HL-60/S4 treated with retinoic acid at 250 ng/mL for 4 days and 3 days (cell line): Measurements from ENCODE around the gene F10.
"Not testable (repeated sequence)": the region's sequence is repeated elsewhere in the genome, so short reads cannot be mapped to it uniquely, and the experiment has no call there.

Experiments used
- in situ Hi-C: fragments of 300-500 bp; cut with MboI; formaldehyde crosslinking; loops from 2 replicates; pipeline ENCODE4 v1.7.0; 2022; ENCODE audit warnings: low sequenced_read_pairs

F10 gene

DNA sequence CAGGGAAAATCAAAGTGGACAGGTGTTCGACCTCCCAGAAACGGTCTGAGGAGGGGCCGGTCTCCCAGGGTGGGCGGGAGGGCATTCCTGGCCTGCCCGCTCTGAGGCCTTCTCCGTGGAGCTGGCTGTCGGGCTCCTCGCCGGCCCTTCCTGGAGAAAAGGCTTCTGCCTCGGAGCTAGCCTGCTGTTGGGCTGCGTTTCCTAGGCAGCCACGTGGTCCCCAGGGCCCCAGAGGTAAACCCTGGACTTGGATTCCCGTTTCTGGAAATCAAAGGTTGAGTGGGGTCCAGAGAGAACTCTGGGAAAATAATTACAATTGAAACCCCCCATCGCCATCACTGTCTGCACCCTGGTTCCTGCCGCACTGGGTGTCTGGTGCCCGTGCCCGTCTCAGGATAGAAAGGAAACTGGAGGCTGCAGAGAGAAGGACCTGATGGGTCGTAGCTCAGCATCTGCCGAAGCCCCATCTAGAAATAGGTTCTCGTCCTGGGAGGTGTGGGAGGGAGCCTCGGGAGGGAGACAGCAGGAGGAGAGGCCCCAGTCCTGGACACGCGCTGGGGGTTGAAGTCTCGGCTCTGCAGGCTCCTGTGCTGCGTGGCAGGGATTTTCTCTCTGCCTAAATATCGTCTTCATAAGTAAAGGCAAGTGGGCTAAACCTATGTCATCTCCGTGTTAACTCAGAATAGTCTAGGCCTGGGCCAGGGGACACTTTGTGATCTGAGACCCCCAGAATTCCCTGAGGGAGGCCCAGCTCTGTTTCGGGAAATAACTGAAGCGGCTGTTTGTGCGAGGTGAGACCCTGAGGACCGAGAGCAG lies 28.2 kb downstream of the F10 start:
- in situ Hi-C loops, result no loop called here

DNA sequence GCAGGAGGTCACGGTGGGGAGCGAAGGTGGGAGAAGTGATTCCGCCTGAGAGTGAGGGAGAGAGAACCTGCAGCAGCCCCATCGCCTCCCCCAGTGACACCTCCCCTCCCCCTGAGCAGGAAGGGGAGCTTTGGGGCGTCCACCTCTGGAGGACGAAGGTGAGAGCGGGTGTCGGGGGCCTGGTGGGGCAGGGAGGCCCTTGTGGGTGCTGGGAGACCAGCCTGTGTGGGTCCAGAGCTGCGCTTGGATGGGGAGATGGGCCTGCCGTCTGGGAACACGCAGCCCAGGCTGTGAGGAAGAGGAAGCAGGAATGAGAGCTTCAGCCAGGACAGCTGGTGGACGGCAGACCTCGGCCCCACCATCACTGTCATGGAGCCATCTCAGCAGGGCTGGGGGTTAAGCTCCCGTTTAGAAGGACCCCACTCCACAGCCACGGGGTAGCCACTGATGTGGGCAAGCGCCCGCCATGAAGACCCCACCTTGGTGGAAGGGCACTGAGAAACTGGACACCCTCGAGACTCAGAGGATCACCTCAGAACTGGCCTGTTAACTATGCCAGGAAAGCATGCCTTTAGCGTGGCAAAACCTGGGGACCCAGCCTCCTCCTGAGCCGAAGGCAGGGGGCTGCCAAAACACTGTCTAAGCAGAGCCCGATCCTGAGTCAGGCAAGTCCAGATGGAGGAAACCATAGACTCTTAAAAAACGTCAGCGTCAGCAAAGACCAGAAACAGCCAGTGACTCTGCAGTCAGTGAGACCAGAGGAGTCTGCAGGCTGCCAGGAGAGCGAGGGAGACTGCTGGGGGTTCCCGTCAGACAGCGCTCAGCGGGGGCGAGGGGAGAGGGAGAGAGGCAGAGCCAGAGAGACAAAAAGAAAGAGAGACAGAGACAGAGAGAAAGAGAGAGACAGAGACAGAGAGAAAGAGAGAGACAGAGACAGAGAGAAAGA lies 29.4 kb downstream of the F10 start:
- in situ Hi-C loops, result no loop called here

DNA sequence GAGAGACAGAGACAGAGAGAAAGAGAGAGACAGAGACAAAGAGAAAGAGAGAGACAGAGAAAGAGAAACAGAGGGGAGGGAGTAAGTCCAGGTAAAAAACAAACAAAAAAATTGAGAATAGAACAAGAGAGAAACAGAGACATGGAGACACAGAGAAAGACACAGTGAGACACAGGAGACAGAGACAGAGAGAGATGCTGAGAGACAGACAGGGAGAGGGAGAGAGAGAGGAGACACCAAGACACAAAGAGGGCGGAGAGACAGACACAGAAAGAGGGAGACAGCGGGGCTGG lies 30.0 kb downstream of the F10 start:
- in situ Hi-C loops, result no loop called here

DNA sequence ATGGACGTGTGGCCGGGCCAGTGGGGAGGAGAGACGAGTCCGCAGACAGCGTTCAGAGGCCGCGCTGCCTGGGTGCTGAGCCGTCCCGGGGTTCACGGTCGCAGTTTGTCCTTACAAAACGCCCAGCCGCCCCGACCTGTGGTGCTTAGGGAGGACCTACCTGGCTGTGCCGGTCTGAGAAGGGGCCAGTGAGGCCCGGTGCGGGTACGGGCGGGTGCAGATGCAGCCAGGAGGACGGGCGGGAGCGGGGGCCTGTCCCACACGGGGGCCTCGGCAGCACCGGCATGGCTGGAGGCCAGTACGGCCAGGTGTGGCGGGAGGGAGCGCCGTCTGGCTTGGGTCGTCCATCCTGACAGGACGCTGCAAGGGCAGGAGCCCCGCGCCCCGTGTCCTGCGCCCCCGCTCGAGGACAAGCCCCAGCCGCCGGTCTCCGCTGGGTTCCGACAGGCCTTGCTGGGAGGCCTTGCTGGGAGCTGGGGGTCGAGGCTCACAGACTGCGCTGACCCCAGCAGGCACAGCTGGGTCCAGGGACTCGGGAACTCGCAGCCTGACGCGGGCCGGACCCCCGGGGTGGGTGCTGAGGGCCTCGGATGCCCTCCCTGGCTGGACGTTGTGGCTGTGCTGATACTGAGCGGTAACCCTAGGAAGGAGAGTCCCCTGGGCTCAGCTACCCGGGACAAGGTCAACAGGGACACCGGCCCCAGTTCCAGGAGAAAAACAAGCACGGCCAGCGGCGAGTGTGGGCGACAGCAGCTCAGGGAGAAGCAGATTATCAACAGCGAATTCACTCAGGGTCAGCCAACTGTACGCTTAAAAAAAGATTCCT lies 30.6 kb downstream of the F10 start:
- in situ Hi-C loops, result no loop called here

DNA sequence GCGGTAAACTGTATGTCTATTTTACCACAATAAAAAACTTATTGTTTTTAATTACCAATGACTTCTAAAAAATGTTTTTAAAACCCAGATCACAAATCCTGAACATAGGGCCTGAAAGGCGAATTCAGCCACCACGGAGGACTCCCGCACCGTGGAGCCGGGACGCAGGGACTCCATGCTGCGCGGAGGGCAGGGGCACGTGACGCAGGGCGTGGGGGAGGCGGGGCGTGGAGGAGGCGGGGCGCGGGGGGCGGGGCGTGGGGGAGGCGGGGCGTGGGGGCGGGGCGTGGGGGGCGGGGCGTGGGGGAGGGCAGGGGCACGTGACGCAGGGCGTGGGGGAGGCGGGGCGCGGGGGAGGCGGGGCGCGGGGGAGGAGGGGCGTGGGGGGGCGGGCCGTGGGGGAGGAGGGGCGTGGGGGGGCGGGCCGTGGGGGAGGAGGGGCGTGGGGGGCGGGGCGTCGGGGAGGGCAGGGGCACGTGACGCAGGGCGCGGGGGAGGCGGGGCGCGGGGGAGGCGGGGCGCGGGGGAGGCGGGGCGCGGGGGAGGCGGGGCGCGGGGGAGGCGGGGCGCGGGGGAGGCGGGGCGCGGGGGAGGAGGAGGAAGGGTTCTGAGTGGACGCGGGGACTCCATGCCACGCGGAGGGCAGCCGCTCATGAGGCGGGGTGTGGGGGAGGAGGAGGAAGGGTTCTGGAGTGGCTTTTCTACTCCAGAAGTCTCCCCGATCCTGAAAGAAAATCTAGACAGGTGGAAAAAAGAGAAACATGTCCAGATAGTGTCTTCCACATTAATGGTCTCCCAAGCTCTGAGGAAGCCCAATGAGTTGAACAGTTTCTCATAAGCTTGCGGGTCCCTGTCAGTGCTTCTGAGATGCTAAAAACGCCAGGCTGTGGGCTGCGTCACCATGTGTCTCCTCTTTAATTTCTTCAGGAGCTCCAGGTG lies 31.5 kb downstream of the F10 start:
- in situ Hi-C loops, result no loop called here

DNA sequence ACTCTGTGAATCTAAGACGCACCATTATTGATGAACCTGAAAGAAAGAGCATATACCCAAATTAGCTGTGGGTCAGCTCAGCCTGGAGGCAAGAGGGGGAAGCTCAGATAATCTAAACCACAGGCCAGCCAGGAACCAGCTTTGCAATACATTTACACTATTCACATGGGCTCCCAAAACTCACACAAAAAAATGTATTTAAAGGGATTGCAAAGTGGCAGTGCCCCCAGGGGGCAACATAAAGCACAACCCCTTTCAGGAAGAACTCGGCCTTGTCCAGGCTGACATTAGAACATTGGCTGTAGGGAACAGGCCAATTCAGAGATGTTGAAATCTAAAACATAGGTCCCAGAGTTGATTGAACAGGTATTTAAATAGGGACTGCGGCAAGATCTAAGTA lies 32.6 kb downstream of the F10 start:
- in situ Hi-C loops, result no loop called here

DNA sequence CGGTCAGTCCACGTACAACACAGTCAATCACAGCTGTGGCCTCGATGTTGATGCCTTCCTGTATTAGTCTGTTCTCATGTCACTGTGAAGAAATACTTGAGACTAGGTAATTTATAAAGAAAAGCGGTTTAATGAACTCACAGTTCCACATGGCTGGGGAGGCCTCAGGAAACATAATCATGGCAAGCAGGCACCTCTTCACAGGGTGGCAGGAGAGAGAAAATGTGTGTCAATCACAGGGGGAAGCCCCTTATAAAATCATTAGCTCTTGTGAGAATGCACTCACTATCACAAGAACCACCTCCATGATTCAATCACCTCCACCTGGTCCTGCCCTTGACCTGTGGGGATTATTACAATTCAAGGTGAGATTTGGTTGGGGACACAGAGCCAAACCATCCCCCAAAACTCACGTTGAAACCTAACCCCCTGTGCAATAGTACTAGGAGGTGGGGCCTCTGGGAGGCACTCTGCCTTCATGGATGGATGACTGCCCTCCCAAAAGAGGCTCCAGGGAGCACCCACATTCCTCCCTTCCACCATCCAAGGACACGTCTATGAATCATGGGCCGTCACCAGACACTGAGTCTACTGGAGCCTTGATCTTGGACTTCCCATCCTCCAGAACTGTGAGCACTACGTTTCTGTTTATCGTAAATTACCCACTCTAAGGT lies 33.5 kb downstream of the F10 start:
- in situ Hi-C loops, result no loop called here

DNA sequence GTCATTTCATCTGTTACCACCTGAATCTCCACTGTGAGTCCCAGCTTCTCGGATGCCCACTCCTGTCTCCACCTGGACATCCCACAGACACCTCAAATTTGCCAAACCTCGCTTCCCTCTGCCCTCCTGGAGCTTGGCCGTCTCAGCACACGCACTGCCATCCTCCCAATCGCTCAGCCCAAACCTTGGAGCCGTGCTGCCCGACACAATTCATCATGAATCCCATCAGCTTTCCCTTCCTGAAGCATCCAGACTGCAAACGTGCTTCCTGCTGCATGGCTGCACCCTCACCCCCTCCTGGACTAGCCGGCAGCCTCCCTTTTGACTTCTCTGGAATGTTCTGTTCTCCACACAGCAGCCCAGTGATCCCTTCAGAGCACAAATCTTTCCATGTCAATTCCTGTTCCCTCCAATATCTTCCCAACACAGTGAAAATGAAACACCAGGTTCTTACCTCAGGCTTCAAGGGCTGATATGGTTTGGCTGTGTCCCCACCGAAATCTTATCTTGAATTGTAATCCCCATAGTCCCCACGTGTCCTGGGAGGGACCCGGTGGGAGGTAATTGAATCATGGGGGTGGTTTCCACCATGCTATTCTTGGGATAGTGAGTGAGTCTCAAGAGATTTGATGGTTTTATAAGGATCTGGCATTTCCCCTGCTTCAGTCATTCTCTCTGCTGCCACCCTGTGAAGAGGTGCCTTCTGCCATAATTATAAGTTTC lies 34.8 kb downstream of the F10 start:
- in situ Hi-C loops, result no loop called here

DNA sequence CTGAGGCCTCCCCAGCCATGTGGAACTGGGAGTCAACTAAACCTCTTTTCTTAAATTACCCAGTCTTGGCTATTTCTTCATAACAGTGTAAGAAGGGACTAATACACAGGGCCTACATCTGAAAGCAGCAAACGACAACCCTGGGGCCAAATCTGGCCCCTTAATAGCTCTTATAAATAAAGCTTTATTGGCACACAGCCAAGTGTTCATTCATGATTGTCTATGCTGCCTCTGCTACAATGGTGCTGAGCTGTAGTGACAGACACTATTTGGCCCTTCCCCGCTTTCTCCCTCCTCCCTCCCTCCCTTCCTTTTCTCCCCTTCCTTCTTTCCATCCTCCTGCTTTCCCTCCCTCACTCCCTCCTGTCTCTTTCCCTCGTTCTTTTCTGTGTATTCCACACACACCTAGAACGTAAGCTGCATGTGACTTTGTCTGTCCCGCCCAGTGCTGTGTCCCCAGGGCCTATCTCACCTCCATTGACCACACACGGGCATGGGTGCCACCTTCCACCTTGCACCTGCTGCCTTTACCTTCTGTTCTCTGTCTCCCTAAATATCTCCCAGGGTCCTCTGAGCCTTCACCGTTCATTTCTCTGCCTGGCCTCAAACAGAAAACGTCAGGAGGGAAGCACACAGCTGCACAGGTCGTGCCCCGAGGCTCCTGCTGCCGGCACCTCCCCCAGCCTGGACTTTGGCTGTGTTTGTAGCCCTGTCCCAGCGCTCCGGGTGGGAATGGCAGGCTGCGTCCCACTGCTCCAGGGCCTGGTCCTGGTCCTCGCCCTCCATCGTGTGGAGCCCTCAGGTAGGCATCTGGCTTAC lies 35.5 kb downstream of the F10 start, which contains the start of gene PROZ:
TSS of gene PROZ (plus strand) at position 720 of the 819 bp plus-strand sequence. CDS start at position 733, 13 bp downstream.
- in situ Hi-C loops, result no loop called here

DNA sequence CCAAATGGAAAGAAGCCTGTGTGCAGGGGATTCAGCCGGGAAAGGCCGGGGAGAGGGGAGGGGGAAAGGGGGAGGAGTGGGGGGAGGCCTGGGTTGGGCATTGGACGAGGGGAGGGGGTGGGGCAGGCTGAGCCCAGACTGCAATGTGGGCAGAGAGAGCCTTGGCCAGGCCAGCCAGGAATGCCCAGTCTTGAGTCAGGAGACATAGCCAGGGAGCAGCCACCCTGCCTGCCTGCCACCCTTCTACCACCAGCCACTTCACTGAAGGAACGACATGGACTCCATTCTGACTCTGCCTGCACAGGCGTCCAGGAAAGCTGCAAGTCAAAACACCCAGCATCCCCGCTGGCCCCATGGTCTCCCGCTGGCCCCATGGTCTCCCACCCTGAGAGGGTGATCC lies 36.3 kb downstream of the F10 start:
- in situ Hi-C loops, result no loop called here

DNA sequence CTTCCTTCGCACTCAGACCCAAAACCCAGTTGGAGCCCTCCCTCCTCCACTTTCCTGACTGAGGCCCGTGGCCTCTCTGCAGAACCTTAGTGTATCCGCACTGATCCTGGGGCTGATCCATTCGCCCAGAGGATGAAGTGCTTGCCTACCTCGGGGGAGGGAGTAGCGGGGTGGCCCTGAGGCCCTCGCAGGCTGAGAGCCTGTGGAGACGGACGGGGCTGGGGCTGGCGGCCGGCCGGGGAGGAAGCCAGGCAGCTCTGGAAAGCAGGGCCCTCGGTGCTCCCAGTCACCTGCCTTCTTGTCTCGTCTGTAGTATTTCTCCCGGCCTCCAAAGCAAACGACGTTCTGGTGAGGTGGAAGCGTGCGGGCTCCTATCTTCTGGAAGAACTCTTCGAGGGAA lies 37.1 kb downstream of the F10 start:
- in situ Hi-C loops, result no loop called here

DNA sequence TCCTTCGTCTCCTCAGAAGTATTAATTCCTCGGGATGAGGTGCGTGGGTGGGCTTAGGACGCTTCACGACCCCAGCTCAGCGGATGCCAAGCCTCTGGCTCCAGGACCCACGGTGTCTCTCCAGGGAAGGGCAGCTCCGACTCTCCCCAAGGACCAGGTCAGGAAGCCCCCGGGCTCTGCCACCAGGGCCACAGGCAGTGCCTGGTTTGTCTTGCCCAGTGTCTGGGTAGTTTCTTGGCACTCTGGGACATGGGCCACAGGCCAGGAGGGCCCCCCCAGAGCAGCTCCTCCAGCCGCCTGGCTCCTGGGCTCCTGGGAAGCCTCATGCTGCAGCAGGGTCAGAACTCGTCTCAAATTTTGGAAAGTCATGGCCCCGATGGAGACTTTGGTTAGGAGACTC lies 38.4 kb downstream of the F10 start:
- in situ Hi-C loops, result no loop called here

DNA sequence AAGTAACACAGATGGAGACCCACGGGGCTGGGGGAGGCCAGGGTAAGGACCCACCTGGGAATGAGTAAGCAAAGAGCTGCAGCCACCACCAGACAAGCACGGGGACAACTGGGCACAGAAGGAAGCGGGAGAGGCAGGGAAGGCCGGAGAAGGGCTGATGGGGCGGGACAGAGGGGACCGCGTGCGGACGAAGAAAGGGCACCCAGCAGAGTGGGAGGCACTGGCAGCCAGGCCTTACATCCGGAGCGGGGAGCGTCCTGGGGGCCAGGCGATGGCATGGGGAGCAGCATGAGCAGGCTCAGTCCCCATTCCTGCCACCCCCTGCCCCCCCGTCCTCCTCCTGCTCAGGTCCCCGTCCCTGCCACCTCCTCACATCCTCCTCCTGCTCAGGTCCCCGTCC lies 38.8 kb downstream of the F10 start:
- in situ Hi-C loops, result no loop called here

DNA sequence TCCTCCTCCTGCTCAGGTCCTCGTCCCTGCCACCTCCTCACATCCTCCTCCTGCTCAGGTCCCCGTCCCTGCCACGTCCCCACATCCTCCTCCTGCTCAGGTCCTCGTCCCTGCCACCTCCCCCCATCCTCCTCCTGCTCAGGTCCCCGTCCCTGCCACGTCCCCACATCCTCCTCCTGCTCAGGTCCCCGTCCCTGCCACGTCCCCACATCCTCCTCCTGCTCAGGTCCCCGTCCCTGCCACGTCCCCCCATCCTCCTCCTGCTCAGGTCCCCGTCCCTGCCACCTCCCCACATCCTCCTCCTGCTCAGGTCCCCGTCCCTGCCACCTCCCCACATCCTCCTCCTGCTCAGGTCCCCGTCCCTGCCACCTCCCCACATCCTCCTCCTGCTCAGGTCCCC lies 39.4 kb downstream of the F10 start:
- in situ Hi-C loops, result not testable (repeated sequence)

DNA sequence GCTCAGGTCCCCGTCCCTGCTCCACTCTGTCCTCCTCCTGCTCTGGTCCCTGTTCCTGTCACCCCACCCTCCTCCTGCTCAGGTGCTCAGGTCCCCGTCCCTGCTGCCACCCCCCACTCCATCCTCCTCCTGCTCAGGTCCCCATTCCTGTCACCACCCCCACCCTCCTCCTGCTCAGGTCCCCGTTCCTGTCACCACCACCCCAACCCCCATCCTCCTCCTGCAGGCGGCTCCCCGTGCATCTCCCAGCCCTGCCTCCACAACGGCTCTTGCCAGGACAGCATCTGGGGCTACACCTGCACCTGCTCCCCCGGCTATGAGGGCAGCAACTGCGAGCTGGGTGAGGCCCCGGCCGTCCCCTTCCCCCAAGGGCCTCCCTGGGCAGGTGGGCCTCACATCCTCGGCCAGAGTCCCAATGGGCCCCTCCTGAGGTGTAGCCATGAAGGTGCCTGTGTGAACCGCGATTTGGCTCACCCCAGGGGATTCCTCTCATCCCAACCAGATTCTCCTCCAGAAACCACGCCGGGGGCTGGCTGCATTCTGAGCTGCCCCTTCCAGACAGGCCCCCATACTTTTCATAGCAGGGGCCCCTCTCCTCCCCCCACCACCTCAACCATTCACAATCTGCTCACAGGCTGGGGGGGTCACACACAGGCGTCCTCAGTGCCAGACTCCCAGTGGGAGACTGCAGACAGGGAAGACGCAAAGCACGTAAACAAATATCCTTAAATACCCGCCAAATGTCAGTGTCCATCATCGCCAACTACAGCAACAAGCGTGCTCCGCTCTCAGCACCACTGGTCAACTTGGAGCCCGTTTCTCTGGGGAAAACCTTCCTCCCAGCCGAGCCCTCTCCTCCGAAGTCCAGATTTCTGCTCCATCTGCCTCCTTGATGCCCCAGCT lies 40.4 kb downstream of the F10 start:
- in situ Hi-C loops, result no loop called here

DNA sequence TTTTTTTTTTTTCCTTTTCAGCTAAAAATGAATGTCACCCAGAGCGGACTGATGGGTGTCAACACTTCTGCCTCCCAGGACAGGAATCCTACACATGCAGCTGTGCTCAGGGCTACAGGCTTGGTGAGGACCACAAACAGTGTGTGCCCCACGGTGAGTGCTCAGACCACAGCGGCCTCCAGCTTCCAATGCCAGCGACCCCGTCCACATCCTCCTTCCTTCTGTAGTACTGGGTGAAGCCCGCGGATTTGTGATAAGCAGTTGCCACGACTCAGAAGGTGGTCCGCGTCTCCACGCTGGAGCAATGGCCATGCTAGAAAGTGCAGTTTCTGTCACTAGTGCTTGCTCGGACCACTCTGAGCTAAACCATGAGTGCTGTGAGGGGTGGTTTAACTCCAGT lies 41.9 kb downstream of the F10 start:
- in situ Hi-C loops, result no loop called here

DNA sequence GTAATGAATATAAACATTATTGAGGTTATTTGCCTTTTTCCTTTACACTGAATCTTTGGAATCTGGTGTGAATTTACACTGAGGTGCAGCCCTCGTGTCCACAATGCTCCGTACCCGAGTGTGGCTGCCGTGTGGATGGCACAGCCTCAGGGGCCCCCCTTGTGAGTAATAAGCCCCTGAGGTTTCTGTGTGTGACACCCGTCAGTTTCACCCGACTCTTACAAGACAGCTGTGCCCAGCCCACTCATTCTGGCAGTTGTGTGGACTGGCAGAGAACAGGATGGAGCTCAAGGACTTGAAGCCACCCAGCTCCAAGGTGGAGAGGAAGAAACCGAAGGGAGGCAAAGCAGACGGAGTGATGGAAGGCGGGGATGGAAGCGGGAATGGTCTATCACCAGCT lies 43.7 kb downstream of the F10 start:
- in situ Hi-C loops, result no loop called here
